Measurements from ENCODE around the gene AKAP11. TPM values are rescaled to one million over a fixed set of nuclear protein-coding genes. Genes with fewer than 3 reads are reported as not detected.

The AKAP11 gene
- total and polyA plus RNA-seq, 2 experiments from 2014 or later, result 4.3 to 21.6 TPM

GRCh38 chr13:42275098-42275471, 3.1 kb downstream of the AKAP11 start (continued):
- TF ChIP-seq CREB1 (CRISPR knock-in tag; IDR thresholded peaks at IDR 0.05; ENCODE audit: low read depth), result no peak

- Mint-ChIP-seq H3K36me3 (ENCODE audit: low read depth) (peaks cover 9% of the 10 kb centered on the region), H3K27me3 (ENCODE audit: insufficient read depth, low read depth, poor library complexity) (peaks cover 12% of the 10 kb centered on the region), H3K4me3 (no peak overlapping the region), H3K4me1 (peaks cover 50% of the 10 kb centered on the region), H3K9me3 (peaks cover 14% of the 10 kb centered on the region), H3K27ac (peak overlapping the region; percentile 40)
- no peak for TF ChIP-seq EZH2phosphoT487 (IDR thresholded peaks at IDR 0.05; ENCODE audit: unreplicated experiment)
- TF ChIP-seq CTCF (conservative IDR thresholded peaks at IDR 0.05; ENCODE audit: low read depth in 2 of 2), result no peak
- TF ChIP-seq EZH2 (IDR thresholded peaks at IDR 0.05; ENCODE audit: low read depth, unreplicated experiment), result no peak
- TF ChIP-seq ETS1 (IDR thresholded peaks at IDR 0.05), result no peak
- no peak for TF ChIP-seq ZNF462 (CRISPR knock-in tag; IDR thresholded peaks at IDR 0.05)
- no peak for TF ChIP-seq STAT1 (IDR thresholded peaks at IDR 0.05; ENCODE audit: unreplicated experiment)
- TF ChIP-seq POLR2AphosphoS5 (IDR thresholded peaks at IDR 0.05; ENCODE audit: low read depth), result no peak
- TF ChIP-seq JUNB (IDR thresholded peaks at IDR 0.05; ENCODE audit: unreplicated experiment), result no peak
- no peak for TF ChIP-seq ZNF114 (CRISPR knock-in tag; IDR thresholded peaks at IDR 0.05)
- no peak for TF ChIP-seq NANOG (IDR thresholded peaks at IDR 0.05; ENCODE audit: borderline replicate concordance)
- Histone ChIP-seq H3K36me3 (ENCODE audit: insufficient read depth) (no peaks in the 10 kb centered on the region), H3K4me2 (no peak overlapping the region), H3K4me1 (ENCODE audit: insufficient read depth) (peaks cover 38% of the 10 kb centered on the region), H2AFZ (no peak overlapping the region), H3K9me2 (ENCODE audit: insufficient read depth) (no peaks in the 10 kb centered on the region), H3K27me3 (ENCODE audit: insufficient read depth) (no peaks in the 10 kb centered on the region), H3F3A (replicated peaks; ENCODE audit: low read depth) (peaks cover 5% of the 10 kb centered on the region; the same call in 1 of the 2 replicates), H4K20me1 (replicated peaks; ENCODE audit: insufficient read depth) (no peaks in the 10 kb centered on the region), H3K79me2 (replicated peaks; ENCODE audit: insufficient read depth) (peaks cover 82% of the 10 kb centered on the region), H3K27ac (ENCODE audit: low read depth) (no peak overlapping the region), H3K4me3 (no peak overlapping the region)
- ATAC-seq (no peak), DNase-seq (ENCODE audit: low spot score) (no peak)
Observed at GRCh38 chr13:42275506-42275905, 3.6 kb downstream of the AKAP11 start.
